Stimulated activated naive CD4-positive, alpha-beta T cell treated with Interleukin-2 at 50 U/mL for 16 hours (primary cell): Measurements from ENCODE around the gene MPZL3.

Source experiments
- DNase-seq: peaks from one replicate; lab custom pipeline; 2025; lab: John Stamatoyannopoulos, UW

MPZL3 gene

GRCh38 chr11:118251858-118252652, at the start of gene MPZL3:
Gene MPZL3 (minus strand): TSS chr11:118252365. CDS start chr11:118252294, 71 bp downstream.
- peak; percentile 75 for DNase-seq

- no peak for DNase-seq
Observed at GRCh38 chr11:118301600-118302195, 49.5 kb upstream of the MPZL3 start.

GRCh38 chr11:118295815-118296454, 43.8 kb upstream of the MPZL3 start:
- peak; percentile 19 for DNase-seq

GRCh38 chr11:118295199-118295598, 43.0 kb upstream of the MPZL3 start:
- DNase-seq: no peak

GRCh38 chr11:118294053-118294452, 41.9 kb upstream of the MPZL3 start:
- DNase-seq: no peak

- no peak for DNase-seq
Observed at GRCh38 chr11:118291477-118292135, 39.4 kb upstream of the MPZL3 start.

- DNase-seq: peak; percentile 19
Observed at GRCh38 chr11:118290923-118291322, 38.8 kb upstream of the MPZL3 start.

- no peak for DNase-seq
Observed at GRCh38 chr11:118289401-118289800, 37.2 kb upstream of the MPZL3 start.

- DNase-seq: no peak
Observed at GRCh38 chr11:118287006-118287405, 34.8 kb upstream of the MPZL3 start.

GRCh38 chr11:118286545-118286944, 34.4 kb upstream of the MPZL3 start:
- no peak for DNase-seq

- no peak for DNase-seq
Observed at GRCh38 chr11:118283756-118284350, 31.7 kb upstream of the MPZL3 start.

- DNase-seq: no peak
Observed at GRCh38 chr11:118283037-118283636, 31.0 kb upstream of the MPZL3 start.

- no peak for DNase-seq
Observed at GRCh38 chr11:118282606-118283005, 30.4 kb upstream of the MPZL3 start.

GRCh38 chr11:118281284-118281683, 29.1 kb upstream of the MPZL3 start:
- no peak for DNase-seq

- no peak for DNase-seq
Observed at GRCh38 chr11:118277312-118277711, 25.1 kb upstream of the MPZL3 start.

- no peak for DNase-seq
Observed at GRCh38 chr11:118276422-118276821, 24.3 kb upstream of the MPZL3 start.

- DNase-seq: no peak
Observed at GRCh38 chr11:118275176-118275575, 23.0 kb upstream of the MPZL3 start.

GRCh38 chr11:118274186-118274585, 22.0 kb upstream of the MPZL3 start:
- no peak for DNase-seq

- no peak for DNase-seq
Observed at GRCh38 chr11:118272001-118272400, 19.8 kb upstream of the MPZL3 start.

- DNase-seq: no peak
Observed at GRCh38 chr11:118267486-118267885, 15.3 kb upstream of the MPZL3 start.

GRCh38 chr11:118265954-118266353, 13.8 kb upstream of the MPZL3 start:
- DNase-seq: no peak
